GM11168 (cell line): ENCODE data around the gene RALY.

Experiments
- in situ Hi-C: fragments of 300-500 bp; cut with MboI; formaldehyde crosslinking; loops from one replicate; pipeline ENCODE4 v1.12.0; 2022; ENCODE audit warnings: low sequenced_read_pairs; ENCODE audit not compliant: unreplicated experiment

Gene RALY

GRCh38 chr20:33993576-33994221 lies at the start of gene RALY:
TSS of gene RALY (plus strand) at chr20:33993911. CDS start at chr20:34072075, 78,164 bp downstream.
- in situ Hi-C loops, result no loop called here

- in situ Hi-C loops, result no loop called here
These were observed 48.8 kb upstream of the RALY start for GRCh38 chr20:33944914-33945313.

- in situ Hi-C loops, result no loop called here
These were observed 48.2 kb upstream of the RALY start for GRCh38 chr20:33945391-33946081.

- in situ Hi-C loops, result no loop called here
These were observed 45.9 kb upstream of the RALY start for GRCh38 chr20:33947709-33948295.

- in situ Hi-C loops, result no loop called here
These were observed 45.2 kb upstream of the RALY start for GRCh38 chr20:33948480-33948879.

GRCh38 chr20:33951171-33951570 lies 42.5 kb upstream of the RALY start:
- in situ Hi-C loops, result no loop called here

- in situ Hi-C loops, result no loop called here
These were observed 39.2 kb upstream of the RALY start for GRCh38 chr20:33954504-33954903.

GRCh38 chr20:33963751-33964150 lies 30.0 kb upstream of the RALY start:
- in situ Hi-C loops, result no loop called here

- in situ Hi-C loops, result no loop called here
These were observed 29.3 kb upstream of the RALY start for GRCh38 chr20:33964441-33964840.

- in situ Hi-C loops, result no loop called here
These were observed 26.6 kb upstream of the RALY start for GRCh38 chr20:33967126-33967525.

GRCh38 chr20:33969563-33969962 lies 24.1 kb upstream of the RALY start:
- in situ Hi-C loops, result no loop called here

GRCh38 chr20:33970229-33970628 lies 23.5 kb upstream of the RALY start:
- in situ Hi-C loops, result no loop called here

GRCh38 chr20:33971147-33971975 lies 22.4 kb upstream of the RALY start:
- in situ Hi-C loops, result no loop called here

- in situ Hi-C loops, result no loop called here
These were observed 16.8 kb upstream of the RALY start for GRCh38 chr20:33976959-33977358.

GRCh38 chr20:33977535-33977934 lies 16.2 kb upstream of the RALY start:
- in situ Hi-C loops, result no loop called here

- in situ Hi-C loops, result no loop called here
These were observed 14.6 kb upstream of the RALY start for GRCh38 chr20:33979094-33979493.

GRCh38 chr20:33981347-33981746 lies 12.4 kb upstream of the RALY start:
- in situ Hi-C loops, result no loop called here

GRCh38 chr20:33981964-33982363 lies 11.7 kb upstream of the RALY start:
- in situ Hi-C loops, result no loop called here

GRCh38 chr20:33983371-33983770 lies 10.3 kb upstream of the RALY start:
- in situ Hi-C loops, result no loop called here

- in situ Hi-C loops, result no loop called here
These were observed 9.5 kb upstream of the RALY start for GRCh38 chr20:33984182-33984719.

- in situ Hi-C loops, result no loop called here
These were observed 8.4 kb upstream of the RALY start for GRCh38 chr20:33985280-33985679.
